K562 (cell line): ENCODE results near the gene C12orf75. TPM values are rescaled to one million over a fixed set of nuclear protein-coding genes. Genes with fewer than 3 reads are reported as not detected.

Source experiments
- ATAC-seq: fragments of 200-7000 bp; cut with Tn5 transposase; 3 replicates; pipeline ENCODE4 v1.9.1; 2020; ENCODE audit warnings: moderate library complexity
- BruUV-seq: library from RNA; stranded (reverse); fragments of 400-500 nt; replicated peaks from 2 replicates; lab custom pipeline; 2021; lab: Mats Ljungman, UMichigan
- CTCF ChIA-PET: fragments of 300-600 bp; formaldehyde crosslinking; extraction: SDS; loops from one replicate; lab custom pipeline; 2021; ENCODE audit warnings: low intra/inter-chr PET ratio; lab: Yijun Ruan, JAX
- POLR2A ChIA-PET: fragments of 300-600, 350-650 bp; sonication (Branson Sonifier 250); formaldehyde crosslinking; extraction: SDS; loops from one replicate; lab custom pipeline; 2021; ENCODE audit warnings: antibody characterized with exemption, inconsistent platforms; lab: Yijun Ruan, JAX
- DNase-seq, 4 experiments: peaks; one replicate each; pipeline versions ENCODE4 v3.0.0 to v3.0.0-alpha.2; 2011 to 2018; ENCODE audit warnings: low spot score in 3 of 4, mixed read lengths in 3 of 4; ENCODE audit errors: extremely low read depth in 1 of 4
- FAIRE-seq: peaks from 2 replicates; lab custom pipeline; 2011; peaks lifted over from hg19 to GRCh38; lab: Jason Lieb, UNC
- H2AFZ ChIP-seq: 2 replicates; pipeline ENCODE4 v1.6.0; 2011; ENCODE audit warnings: low read depth, low read length, control low read depth, inconsistent platforms
- H3K27ac ChIP-seq: fragments of 200-600 bp; 3 replicates; pipeline ENCODE4 v1.8.0; 2011; ENCODE audit warnings: low read depth, mild to moderate bottlenecking, control low read depth, inconsistent platforms, low read length, moderate library complexity, mixed read lengths; ENCODE audit errors: extremely low read depth
- H3K27me3 ChIP-seq, 2 experiments: fragments of 300-600 bp in 1 of 2; 2 replicates in 1 of 2; 3 replicates in 1 of 2; pipeline versions ENCODE4 v1.6.0 to v1.8.0; 2011; ENCODE audit warnings: inconsistent platforms in 2 of 2, low read length in 2 of 2, mild to moderate bottlenecking in 1 of 2, mixed read lengths in 1 of 2, moderate library complexity in 1 of 2; ENCODE audit not compliant: control insufficient read depth in 2 of 2, insufficient read depth in 2 of 2
- H3K36me3 ChIP-seq: fragments of 300-600 bp; 3 replicates; pipeline ENCODE4 v1.8.0; 2011; ENCODE audit warnings: mild to moderate bottlenecking, low read length, inconsistent platforms; ENCODE audit not compliant: control insufficient read depth, insufficient read depth
- H3K4me1 ChIP-seq, 2 experiments: fragments of 200-600 bp in 1 of 2; replicated peaks in 1 of 2; 2 replicates in 1 of 2; 3 replicates in 1 of 2; pipeline versions ENCODE4 v1.5.1 to v1.8.0; 2011; ENCODE audit warnings: inconsistent platforms in 2 of 2, low read length in 2 of 2, mild to moderate bottlenecking in 1 of 2, mixed read lengths in 1 of 2, moderate library complexity in 1 of 2; ENCODE audit not compliant: control insufficient read depth in 2 of 2, insufficient read depth in 2 of 2
- H3K4me2 ChIP-seq: 2 replicates; pipeline ENCODE4 v1.6.1; 2011; ENCODE audit warnings: low read length, control low read depth, inconsistent platforms, mixed read lengths; ENCODE audit not compliant: insufficient read depth
- H3K4me3 ChIP-seq: fragments of 200-600 bp; sonication (generic), shearing (Covaris generic); 2 replicates; pipeline ENCODE4 v1.5.1; 2016; ENCODE audit warnings: control low read depth, inconsistent platforms
- H3K79me2 ChIP-seq: fragments of 200-600 bp; 3 replicates; pipeline ENCODE4 v1.8.0; 2011; ENCODE audit warnings: low read length, inconsistent platforms; ENCODE audit not compliant: control insufficient read depth, insufficient read depth
- H3K9ac ChIP-seq, 2 experiments: 2 replicates each; pipeline versions ENCODE4 v1.6.0 to v1.6.1; 2011; ENCODE audit warnings: low read depth in 2 of 2, low read length in 2 of 2, control low read depth in 1 of 2, inconsistent platforms in 1 of 2, mild to moderate bottlenecking in 1 of 2, mixed read lengths in 1 of 2; ENCODE audit not compliant: insufficient read depth in 1 of 2
- H3K9me1 ChIP-seq: one replicate; pipeline ENCODE4 v1.6.0; 2011; ENCODE audit warnings: inconsistent platforms, mild to moderate bottlenecking, low read length, moderate library complexity; ENCODE audit not compliant: control insufficient read depth, insufficient read depth
- H3K9me3 ChIP-seq: replicated peaks from 2 replicates; pipeline ENCODE4 v1.5.1; 2011; ENCODE audit warnings: low read depth, low read length, inconsistent platforms; ENCODE audit not compliant: control insufficient read depth, insufficient read depth
- H4K20me1 ChIP-seq: replicated peaks from 2 replicates; pipeline ENCODE4 v1.6.1; 2011; ENCODE audit warnings: low read length, inconsistent platforms, mixed read lengths; ENCODE audit not compliant: control insufficient read depth, insufficient read depth
- CREBBP ChIP-seq: IDR thresholded peaks from one replicate; pipeline ENCODE4 v1.6.1; 2012; ENCODE audit warnings: low read depth, mild to moderate bottlenecking, control low read depth, inconsistent platforms, low read length
- DIDO1 ChIP-seq: fragments of 450-650 bp; IDR thresholded peaks from 2 replicates; pipeline ENCODE4 v1.6.1; 2016; ENCODE audit warnings: low read depth, missing biosample characterization, missing genetic modification characterization
- MCM3 ChIP-seq: fragments of 450-650 bp; IDR thresholded peaks from 2 replicates; pipeline ENCODE4 v1.6.1; 2016
- PHB2 ChIP-seq: fragments of 450-650 bp; IDR thresholded peaks from 2 replicates; pipeline ENCODE4 v1.6.1; 2017; ENCODE audit warnings: low read depth
- RBM17 ChIP-seq: fragments of 200-400 bp; formaldehyde crosslinking; IDR thresholded peaks from 2 replicates; pipeline ENCODE4 v1.6.1; 2017; ENCODE audit warnings: low read depth, mild to moderate bottlenecking, low read length, borderline replicate concordance
- TAF9B ChIP-seq: fragments of 450-650 bp; IDR thresholded peaks from 2 replicates; pipeline ENCODE4 v1.6.1; 2018; ENCODE audit warnings: mild to moderate bottlenecking; ENCODE audit not compliant: partially characterized antibody
- ZFPM2 ChIP-seq: fragments of 250-450 bp; sonication (Bioruptor Pico); IDR thresholded peaks from 2 replicates; pipeline ENCODE4 v1.5.1; 2022; ENCODE audit warnings: mild to moderate bottlenecking
- ZFX ChIP-seq: sonication (generic); formaldehyde crosslinking; IDR thresholded peaks from 2 replicates; pipeline ENCODE4 v1.8.0; 2022; ENCODE audit warnings: mild to moderate bottlenecking, missing genetic modification reagents, moderate library complexity
- whole genome bisulfite sequencing: fragments of 100-300 bp; shearing (Covaris generic); methylation state at CpG from one replicate; pipeline ENCODE4 v1.1.6; 2016; ENCODE audit warnings: low coverage, mixed read lengths; ENCODE audit not compliant: insufficient coverage; ENCODE audit errors: missing lambda C conversion rate; 5-methylcytosine and 5-hydroxymethylcytosine counted together
- in situ Hi-C: fragments of 300-500 bp; cut with MboI; formaldehyde crosslinking; loops from 4 replicates; pipeline ENCODE4 v1.15.0; 2018; ENCODE audit warnings: inconsistent platforms, mixed read lengths
- intact Hi-C: fragments of 100-400 bp; cut with micrococcal nuclease; formaldehyde crosslinking; loops from 2 replicates; pipeline ENCODE4 v1.14.2; 2022
- polyA plus RNA-seq, 8 experiments: library from polyadenylated mRNA; depleted of rRNA in 4 of 8; stranded (reverse) in 5 of 8; unstranded in 3 of 8; fragments of >200 nt; fragmentation: Nextera tagmentation in 2 of 8; fragmentation: Illumina TruSeq in 1 of 8; extraction: Ambion mirVana in 2 of 8; extraction: Trizol in 1 of 8; gene quantifications; 2 replicates each; pipeline versions ENCODE4 v1.2.1 to v1.2.3, GENCODE V29; 2011 to 2014; ENCODE audit warnings: inconsistent platforms in 1 of 8, missing spikeins in 1 of 8
- total RNA-seq, 7 experiments: library from RNA; depleted of rRNA in 6 of 7; stranded (reverse); fragments of >200 nt in 6 of 7; fragmentation: Illumina TruSeq in 2 of 7; extraction: Trizol in 2 of 7; gene quantifications; 2 replicates each; pipeline versions ENCODE4 v1.2.1 to v1.2.3, GENCODE V29; 2011 to 2021; ENCODE audit warnings: low replicate concordance in 1 of 7
- TF ChIP-seq, protein P1 (sequence below): fragments of 450-650 bp; formaldehyde crosslinking; IDR thresholded peaks from 2 replicates; pipeline ENCODE4 v1.4.0; 2020; ENCODE audit warnings: mild to moderate bottlenecking, moderate library complexity

Gene C12orf75
- total and polyA plus RNA-seq, 9 of the 15 experiments (the other 6 are each of a cell fraction or from before 2014, with no cell fraction given), result 0.06 to 0.82 (median 0.26) TPM; not detected in 3

GRCh38 chr12:105317942-105318621 lies 12.4 kb upstream of the C12orf75 start:
- Histone ChIP-seq H3K4me1 (no peaks in the 10 kb centered on the region), H3K27ac (no peak overlapping the region), H3K4me2 (no peak overlapping the region), H3K27me3 (peaks cover 0 to 19% of the 10 kb centered on the region in 2 experiments; a peak in 2 of 5 replicates), H2AFZ (no peak overlapping the region), H4K20me1 (no peaks in the 10 kb centered on the region), H3K9me3 (no peaks in the 10 kb centered on the region), H3K9ac (no peak overlapping the region), H3K36me3 (no peaks in the 10 kb centered on the region), H3K79me2 (no peaks in the 10 kb centered on the region), H3K9me1 (no peaks in the 10 kb centered on the region), H3K4me3 (no peak overlapping the region)
- CTCF ChIA-PET, result no interaction called here
- in situ Hi-C loops, result no loop called here
- 2% methylated on average over 3 of the region's 3 CpGs for WGBS
- DNase-seq (no peak), ATAC-seq (no peak), FAIRE-seq (no peak)
- POLR2A ChIA-PET, result no interaction called here
- no TSS peak for BruUV-seq
- TF ChIP-seq ZFX (no peak), MCM3 (no peak), PHB2 (no peak), TAF9B (no peak), CREBBP (no peak), RBM17 (no peak), DIDO1 (tag) (no peak), ZFPM2 (CRISPR knock-in tag) (no peak)
- TF ChIP-seq, protein P1, sequence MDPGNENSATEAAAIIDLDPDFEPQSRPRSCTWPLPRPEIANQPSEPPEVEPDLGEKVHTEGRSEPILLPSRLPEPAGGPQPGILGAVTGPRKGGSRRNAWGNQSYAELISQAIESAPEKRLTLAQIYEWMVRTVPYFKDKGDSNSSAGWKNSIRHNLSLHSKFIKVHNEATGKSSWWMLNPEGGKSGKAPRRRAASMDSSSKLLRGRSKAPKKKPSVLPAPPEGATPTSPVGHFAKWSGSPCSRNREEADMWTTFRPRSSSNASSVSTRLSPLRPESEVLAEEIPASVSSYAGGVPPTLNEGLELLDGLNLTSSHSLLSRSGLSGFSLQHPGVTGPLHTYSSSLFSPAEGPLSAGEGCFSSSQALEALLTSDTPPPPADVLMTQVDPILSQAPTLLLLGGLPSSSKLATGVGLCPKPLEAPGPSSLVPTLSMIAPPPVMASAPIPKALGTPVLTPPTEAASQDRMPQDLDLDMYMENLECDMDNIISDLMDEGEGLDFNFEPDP, result no peak
- intact Hi-C loops, result no loop called here
